HG03520 (cell line): ENCODE results near the gene CDC37L1.

Source experiments
- ATAC-seq: cut with Tn5 transposase; IDR thresholded peaks from one replicate; pipeline ENCODE4 v1.9.1; 2021; ENCODE audit warnings: mild to moderate bottlenecking, moderate library complexity; ENCODE audit not compliant: unreplicated experiment

The CDC37L1 gene

GRCh38 chr9:4709380-4709779 lies 30.0 kb downstream of the CDC37L1 start:
- no peak for ATAC-seq

GRCh38 chr9:4713849-4714248 lies 34.5 kb downstream of the CDC37L1 start:
- ATAC-seq = no peak

- no peak for ATAC-seq
Observed at GRCh38 chr9:4714266-4715016, 35.1 kb downstream of the CDC37L1 start.

- ATAC-seq = no peak
Observed at GRCh38 chr9:4716163-4716562, 36.8 kb downstream of the CDC37L1 start.

DNA sequence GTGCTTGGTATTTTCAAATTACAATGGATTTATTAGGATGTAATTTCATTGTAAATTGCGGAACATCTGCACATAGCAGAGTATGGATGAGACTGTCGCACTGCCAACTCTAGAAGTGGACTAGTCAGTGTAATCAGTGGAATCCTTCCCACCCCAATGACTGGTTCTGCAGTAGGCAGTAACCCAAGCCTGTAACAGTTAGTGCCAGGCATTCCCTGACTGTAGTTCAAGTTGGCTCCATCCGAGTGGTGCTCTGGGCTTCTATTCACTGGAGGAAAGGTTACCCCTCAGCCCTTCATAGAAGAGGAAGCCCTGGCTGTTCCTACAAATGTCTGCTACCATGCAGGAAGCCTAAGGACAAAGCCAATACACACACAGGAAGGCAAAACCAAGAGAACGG lies 38.4 kb downstream of the CDC37L1 start:
- ATAC-seq = no peak

- no peak for ATAC-seq
Observed at GRCh38 chr9:4718911-4719310, 39.5 kb downstream of the CDC37L1 start.

DNA sequence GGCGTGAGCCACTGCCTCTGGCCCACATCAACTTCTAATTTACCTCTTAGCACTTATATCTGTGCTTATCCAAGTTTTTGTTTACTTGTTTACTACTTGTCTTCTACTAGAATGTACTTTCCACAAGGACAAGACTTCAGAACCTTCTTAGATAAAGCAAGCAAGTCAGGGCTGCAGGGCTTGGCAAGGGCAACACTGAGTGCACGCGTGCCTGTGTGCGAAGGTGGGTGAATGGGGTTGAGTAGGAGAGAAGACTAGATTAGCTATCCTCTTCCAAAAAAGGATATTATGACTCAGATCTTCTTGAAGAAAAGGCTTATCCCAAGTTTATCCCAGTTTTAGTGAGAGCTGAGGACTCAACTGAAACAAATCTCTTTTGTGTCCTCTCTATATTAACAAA lies 42.4 kb downstream of the CDC37L1 start:
- no peak for ATAC-seq

- ATAC-seq = no peak
Observed at GRCh38 chr9:4725706-4726442, 46.5 kb downstream of the CDC37L1 start.

DNA sequence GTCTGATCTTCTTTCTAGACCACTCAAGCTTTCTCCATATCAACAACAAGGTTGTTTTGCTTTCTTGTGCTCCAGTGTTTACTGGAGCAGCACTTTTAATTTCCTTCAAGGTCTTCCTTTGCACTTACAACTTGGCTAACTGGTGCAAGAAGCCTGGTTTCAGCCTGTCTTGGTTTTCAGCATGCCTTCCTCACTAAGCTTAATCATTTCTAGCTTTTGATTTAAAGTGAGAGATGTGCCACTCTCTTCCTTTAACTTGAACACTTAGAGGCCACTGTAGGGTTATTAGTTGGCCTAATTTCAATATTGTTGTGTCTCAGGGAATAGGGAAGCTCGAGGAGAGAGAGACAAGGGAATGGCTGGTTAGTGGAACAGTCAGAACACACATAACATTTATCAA lies 48.2 kb downstream of the CDC37L1 start:
- ATAC-seq = no peak

- no peak for ATAC-seq
Observed at GRCh38 chr9:4732890-4733289, 53.5 kb downstream of the CDC37L1 start.

DNA sequence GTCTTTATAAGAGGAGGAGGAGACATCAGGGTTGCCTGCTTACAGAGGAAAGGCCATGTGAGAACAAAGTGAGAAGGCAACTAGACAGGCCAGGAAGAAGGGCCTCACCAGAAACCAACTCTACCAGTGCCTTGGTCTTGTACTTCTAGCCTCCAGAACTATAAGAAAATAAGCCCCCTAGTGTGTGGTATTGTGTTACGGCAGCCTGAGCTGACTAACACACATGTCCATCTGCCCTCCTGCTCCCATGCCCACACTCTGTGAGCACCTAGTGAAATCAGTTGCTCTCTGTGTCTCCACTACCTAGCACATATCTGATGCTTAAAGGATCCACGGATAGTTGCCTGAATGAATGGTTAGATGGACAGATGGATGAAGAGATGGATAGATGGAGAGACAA lies 54.8 kb downstream of the CDC37L1 start:
- no peak for ATAC-seq

DNA sequence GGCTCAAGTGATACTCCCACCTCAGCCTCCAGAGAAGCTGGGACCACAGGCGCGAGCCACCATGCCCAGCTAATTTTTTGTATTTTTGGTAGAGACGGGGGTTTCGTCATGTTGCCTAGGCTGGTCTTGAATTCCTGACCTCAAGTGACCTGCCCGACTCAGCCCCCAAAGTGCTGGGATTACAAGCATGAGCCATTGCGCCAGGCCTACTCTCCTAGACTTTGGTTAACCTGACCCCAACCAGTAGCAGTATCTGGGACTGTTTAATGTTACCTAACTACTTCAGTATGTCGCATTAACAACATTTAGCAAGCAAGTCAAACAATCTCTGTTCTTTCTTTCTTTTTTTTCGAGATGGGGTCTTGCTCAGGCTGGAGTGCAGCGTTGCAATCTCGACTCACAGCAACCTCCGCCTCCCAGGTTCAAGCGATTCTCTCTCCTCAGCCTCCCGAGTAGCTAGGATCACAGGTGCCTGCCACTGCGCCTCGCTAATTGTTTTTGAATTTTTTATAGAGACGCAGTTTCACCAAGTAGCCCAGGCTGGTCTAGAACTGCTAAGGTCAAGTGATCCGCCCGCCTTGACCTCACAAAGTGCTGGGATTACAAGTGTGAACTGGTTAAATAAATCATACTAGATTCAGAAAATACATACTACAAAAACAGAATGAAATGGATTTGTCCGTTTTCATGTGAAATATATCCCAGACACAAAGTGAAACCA lies 59.7 kb downstream of the CDC37L1 start:
- no peak for ATAC-seq

- no peak for ATAC-seq
Observed at GRCh38 chr9:4739587-4740387, 60.4 kb downstream of the CDC37L1 start.

- ATAC-seq = no peak
Observed at GRCh38 chr9:4740388-4740637, 60.9 kb downstream of the CDC37L1 start.

- ATAC-seq = peak; percentile 85
Observed at GRCh38 chr9:4740638-4741364, 61.4 kb downstream of the CDC37L1 start, which contains the start of gene AK3. Gene AK3 (minus strand): TSS chr9:4741202. CDS start chr9:4741087, 115 bp downstream.

GRCh38 chr9:4741365-4742089 lies 62.2 kb downstream of the CDC37L1 start:
- ATAC-seq = no peak

- ATAC-seq = no peak
Observed at GRCh38 chr9:4742246-4742645, 62.9 kb downstream of the CDC37L1 start.

DNA sequence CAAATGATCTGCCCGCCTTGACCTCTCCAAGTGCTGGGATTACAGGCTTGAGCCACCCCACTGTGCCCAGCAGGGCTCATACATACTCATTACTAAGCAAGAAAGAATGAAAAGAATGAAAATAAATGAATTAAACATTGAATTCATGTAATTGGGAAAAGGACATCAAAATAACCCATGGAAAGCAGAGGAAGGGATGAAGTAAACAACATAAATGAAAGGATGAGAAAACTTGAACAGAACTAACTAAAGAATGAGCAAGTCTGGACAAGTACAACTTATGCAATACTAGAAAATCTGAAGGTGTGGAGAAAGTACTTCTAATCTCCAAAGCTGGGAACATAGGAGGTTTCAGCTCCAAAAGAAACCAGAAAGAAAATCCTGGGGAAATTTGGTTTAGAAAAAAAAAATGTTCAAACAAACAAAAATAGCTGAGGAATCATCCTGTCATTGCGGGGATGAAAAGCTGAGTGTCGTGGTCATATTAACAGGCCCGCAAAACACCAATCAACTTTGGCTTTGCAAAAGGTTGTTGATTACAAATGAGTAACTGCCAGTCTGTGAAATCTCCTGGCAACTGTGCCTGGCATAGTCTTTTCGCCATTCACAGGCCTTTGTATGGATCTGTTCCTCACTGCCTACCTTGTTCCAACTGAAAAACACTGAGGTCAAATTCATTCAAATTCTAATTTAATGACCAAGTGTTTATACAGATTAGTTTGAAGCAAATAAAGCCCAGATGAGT lies 63.9 kb downstream of the CDC37L1 start:
- ATAC-seq = no peak
